Activated CD4-positive, CD25-positive, alpha-beta regulatory T cell treated with anti-CD3 and anti-CD28 coated beads, Interleukin-2, amount 50 U/mL, for 16 hours (primary cell): ENCODE measurements around the gene STBD1.
"Not testable (repeated sequence)": the region's sequence is repeated elsewhere in the genome, so short reads cannot be mapped to it uniquely, and the experiment has no call there.

ENCODE experiments used
- DNase-seq: peaks from one replicate; pipeline ENCODE4 v3.0.0-alpha.2; 2020; ENCODE audit warnings: low read depth, low spot score

STBD1 gene

DNA sequence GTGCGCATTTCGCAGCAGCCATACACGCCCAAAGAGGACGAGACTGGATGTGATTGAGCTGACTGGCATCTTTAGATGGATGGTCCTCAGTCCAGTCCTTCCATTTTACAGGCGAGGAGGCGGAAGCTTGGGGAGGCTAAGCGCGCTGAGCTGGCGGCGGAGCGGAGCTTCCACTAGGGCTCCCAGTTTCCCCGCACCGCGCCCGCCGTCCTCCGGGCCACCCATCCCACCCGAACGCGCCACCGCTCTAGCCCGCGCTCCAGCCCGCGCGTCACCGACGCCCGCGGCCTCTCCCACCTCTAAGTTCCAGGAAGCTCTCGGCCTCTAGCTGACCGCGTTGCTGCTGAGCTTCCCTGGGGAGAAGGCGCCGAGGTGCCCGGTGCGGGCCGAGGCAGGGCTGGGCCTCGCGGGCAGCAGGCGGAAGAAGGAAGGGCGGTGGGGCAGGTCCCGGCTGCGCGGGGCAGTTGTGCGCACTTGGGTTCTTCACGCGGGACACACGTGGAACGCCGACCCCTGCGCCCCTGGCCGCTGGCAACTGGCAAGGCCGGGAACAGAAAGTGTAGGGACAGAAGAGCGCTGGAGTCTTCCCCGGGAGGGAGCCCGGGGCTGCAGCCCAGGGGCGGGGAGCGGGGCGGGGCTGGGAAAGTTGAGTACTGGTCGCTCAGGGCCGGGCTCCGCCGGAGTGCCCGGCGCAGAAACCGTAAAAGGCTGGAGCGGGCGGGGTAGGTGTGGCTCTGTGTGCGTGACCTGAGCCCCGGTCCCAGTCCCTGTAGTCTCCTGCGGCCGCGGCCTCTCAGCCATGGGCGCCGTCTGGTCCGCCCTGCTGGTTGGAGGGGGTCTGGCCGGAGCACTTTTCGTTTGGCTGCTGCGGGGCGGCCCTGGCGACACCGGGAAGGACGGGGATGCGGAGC, at the start of gene STBD1:
Gene STBD1, plus strand, starts transcription at position 763 of the 911 bp plus-strand sequence. Its CDS starts 37 bp downstream, at position 800.
- no peak for DNase-seq

- no peak for DNase-seq
These were observed 49.6 kb upstream of the STBD1 start for GRCh38 chr4:76256968-76257367.

- no peak for DNase-seq
These were observed 48.7 kb upstream of the STBD1 start for GRCh38 chr4:76257824-76258223.

GRCh38 chr4:76260571-76260970, 46.0 kb upstream of the STBD1 start:
- DNase-seq = no peak

- DNase-seq = no peak
These were observed 40.8 kb upstream of the STBD1 start for GRCh38 chr4:76265631-76266218.

DNA sequence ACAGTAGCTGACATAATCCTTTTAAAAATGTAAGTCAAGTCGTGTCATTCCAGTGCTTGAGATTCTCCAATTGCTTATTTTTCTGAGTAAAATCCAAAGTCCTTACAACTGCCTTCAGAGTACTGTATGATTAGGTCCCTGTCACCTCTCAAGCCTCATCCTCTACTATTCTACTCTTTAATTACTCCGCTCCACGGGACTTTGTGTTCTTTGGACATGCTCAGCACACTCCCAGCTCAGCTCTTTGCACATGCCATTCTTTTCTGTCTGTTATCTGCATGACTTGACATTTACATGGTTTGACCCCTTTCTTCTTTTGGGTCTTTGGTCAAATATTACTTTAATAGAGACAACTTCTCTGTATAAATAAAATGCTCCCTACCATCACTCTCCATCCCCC, 39.9 kb upstream of the STBD1 start:
- DNase-seq = no peak

- DNase-seq = no peak
These were observed 38.7 kb upstream of the STBD1 start for GRCh38 chr4:76267811-76268210.

DNA sequence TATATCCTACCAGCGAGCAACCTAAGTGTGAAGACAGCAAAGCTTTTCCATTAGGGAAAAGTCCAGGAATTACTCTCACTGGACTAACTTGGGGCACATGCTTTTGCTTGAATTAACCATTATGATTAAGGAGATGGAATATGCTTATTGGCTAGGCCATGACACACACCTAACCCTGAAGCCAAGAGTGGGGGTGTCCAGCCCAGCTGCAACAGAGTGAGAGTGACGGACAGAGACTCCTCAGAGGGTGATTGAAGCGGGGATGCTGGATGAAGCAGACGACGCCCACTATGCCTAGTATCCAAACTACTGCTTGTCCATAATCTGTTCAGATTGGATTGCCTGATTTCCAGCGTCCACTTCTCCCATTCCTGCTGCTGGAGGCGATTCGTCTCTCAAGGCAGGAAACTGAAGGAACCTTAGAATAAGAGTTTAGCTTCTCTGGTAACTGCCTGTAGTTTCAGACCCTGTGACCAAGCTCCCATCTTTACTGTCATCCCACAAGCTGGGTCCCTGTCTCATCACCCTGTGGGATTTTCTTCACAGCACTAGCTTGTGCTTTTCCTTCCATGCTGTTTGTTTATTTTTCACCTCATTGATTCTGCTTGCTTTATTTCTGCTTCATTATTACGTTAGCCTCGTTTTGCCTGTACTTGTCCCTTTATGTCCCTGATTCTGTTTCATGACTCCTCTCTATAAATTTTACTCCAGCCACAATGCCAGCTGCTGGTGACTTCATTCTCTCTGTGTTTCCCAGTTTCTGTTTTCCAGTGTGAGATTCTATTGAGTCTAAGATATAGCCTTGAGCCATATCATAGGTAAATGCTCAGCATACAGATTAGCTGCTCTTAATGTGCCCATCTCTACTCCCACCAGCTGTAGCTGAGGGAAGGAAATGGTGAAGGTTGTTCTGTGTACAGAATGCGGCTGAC, 36.0 kb upstream of the STBD1 start:
- DNase-seq = no peak

DNA sequence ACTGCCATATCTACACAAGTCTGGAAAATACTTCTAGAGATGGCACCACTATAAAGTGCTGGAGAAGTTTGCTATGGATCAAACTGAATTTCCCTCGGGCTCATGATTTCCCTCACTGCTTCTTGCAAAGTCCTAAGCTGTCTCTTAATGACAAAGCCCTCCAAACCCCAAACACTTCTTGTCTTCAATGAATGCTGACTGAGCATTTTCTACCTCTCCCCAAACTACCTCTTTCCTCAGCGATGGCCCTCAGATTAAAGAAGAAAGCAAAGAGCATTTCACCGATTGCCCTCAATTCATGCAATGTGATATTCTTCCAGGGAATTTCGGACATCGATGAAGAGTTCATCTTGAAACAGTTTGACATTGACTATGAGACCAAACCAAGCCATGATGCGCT, 35.3 kb upstream of the STBD1 start:
- DNase-seq = no peak

DNA sequence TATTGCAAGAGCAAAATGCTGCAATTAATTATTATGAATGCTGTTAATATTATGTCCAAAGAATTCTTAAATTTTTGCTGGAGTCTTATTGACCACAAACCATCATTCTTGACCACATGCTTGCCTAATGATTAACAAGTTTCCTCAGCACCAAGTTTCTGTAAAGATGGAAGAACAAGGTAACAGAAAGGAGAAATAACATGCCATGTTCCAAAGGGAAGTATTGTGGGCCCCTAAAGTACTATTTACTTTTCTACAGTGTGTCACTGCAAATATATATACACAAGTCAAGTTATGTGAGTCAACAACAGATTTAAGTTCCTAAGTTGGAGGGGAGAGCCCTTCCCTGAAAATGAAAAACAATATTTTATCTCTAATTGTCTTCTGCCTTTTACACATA, 34.5 kb upstream of the STBD1 start:
- no peak for DNase-seq

GRCh38 chr4:76272582-76272981, 34.0 kb upstream of the STBD1 start:
- no peak for DNase-seq

DNA sequence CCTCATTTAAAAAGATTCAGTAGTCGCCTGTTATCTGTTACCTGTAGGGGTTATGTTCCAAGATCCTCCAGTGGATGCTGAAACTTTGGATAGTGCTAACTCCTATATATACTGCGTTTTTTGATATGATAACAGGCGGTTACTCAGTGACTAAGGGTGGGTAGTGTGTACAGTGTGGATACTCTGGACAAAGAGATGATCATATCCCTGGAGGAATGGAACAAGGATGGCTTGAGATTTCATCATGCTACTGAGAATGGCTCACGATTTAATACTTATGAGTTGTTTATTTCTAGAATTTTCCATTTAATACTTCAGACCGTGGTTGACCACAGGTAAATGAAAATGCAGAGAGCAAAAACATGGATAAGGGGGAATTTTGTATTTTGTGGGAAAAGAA, 33.5 kb upstream of the STBD1 start:
- DNase-seq = no peak

GRCh38 chr4:76275486-76276124, 30.9 kb upstream of the STBD1 start:
- no peak for DNase-seq

DNA sequence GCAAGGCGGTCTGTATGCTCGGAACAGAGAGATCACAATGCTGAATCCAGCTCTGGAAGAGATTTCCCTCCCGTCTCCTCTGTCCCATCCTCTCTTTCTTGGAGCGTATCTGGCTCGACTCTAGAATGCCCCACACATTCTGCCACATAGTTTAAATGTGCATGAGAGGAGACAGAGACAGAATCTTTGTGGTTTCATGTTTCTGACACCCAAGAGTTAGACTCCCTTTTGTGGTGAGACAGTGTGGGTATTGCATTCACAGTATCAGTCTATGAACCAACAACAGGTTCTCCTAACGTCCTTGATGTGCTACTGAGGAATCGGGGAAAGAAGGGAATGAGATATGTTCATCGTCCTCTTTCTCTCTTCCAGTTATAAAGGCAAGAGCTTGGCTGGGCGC, 29.7 kb upstream of the STBD1 start:
- DNase-seq = no peak

DNA sequence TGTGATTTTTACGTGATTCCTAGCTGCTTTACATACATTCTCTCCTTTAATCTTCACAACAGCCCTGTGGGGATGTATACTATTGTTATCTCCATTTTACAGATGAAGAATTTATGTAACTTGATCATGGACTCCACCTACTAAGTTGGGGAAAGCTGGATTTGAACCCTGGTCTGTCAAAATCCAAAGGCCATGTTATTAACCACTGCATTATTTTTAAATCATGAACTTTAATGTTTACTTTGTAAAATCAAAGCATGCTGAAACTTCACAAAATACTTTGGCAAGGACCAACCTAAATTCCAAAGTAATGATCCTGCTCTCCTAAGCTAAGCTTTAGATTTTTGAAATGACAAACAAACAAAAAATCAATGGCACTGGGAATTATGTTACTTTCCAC, 28.9 kb upstream of the STBD1 start:
- no peak for DNase-seq

- DNase-seq = no peak
These were observed 27.9 kb upstream of the STBD1 start for GRCh38 chr4:76278583-76278982.

- no peak for DNase-seq
These were observed 27.1 kb upstream of the STBD1 start for GRCh38 chr4:76279462-76279861.

DNA sequence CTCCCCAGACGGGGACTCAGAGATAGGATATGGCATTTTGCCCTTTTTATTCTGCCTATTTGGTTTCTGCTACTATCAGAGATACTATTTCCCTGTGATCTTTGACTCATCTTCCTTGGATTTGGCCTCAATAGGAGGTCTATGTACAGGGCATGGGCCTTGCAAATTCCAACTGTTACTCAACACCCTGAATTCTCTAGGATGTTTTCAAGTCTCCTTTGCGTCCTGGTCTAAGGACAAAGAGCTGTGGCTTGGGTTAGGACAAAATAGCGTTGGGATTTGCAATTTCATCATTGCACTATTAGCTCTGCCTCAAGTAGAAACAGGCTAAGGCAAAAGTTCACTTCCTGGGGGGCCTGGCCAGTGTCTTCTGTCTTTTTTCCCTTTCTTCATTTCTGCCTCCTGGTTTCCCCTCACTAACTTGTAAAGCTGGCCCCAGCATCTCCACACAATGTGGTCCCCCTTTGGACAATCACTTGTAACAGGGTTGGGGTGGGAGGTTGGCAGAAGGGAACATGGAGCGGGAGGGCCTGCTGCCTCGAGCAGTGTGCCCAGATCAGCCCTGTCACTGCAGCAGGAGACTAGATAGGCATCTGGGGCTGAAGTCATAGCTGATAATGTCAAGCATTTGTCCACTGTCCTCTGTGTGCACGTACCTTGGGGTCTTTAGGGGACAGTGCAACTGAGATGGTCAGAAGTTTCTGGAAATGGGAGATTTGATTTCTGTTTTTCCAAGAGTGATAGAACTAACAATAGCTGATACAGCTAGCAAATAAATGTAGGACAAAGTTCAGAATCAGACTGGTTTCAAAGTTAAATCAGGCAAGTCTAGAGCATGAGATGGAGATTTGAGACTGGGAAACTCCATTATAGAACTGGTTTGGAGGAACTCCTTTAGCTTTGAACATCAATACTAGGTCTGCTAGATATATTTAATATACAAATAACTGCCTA, 25.8 kb upstream of the STBD1 start:
- no peak for DNase-seq

GRCh38 chr4:76281594-76281993, 24.9 kb upstream of the STBD1 start:
- not testable (repeated sequence) for DNase-seq

GRCh38 chr4:76282941-76283689, 23.4 kb upstream of the STBD1 start:
- no peak for DNase-seq
